Erythroblast (primary cell): Measurements from ENCODE around the gene PRKAG3.
"Not testable (repeated sequence)": the region's sequence is repeated elsewhere in the genome, so short reads cannot be mapped to it uniquely, and the experiment has no call there.

Experiments
- GATA1 ChIP-seq: IDR thresholded peaks from 2 replicates; pipeline ENCODE4 v1.6.1; 2011; ENCODE audit warnings: low read depth, mild to moderate bottlenecking, control low read depth, low read length, moderate library complexity
- POLR2A ChIP-seq: IDR thresholded peaks from 2 replicates; pipeline ENCODE4 v1.6.1; 2011; ENCODE audit warnings: mild to moderate bottlenecking, low read length

GRCh38 chr2:218846963-218847362 lies 15.4 kb upstream of the PRKAG3 start:
- not testable (repeated sequence) for TF ChIP-seq POLR2A, GATA1
